ENCODE measurements around the gene KCNQ5.

- no peak for TF ChIP-seq POLR2A (IDR thresholded peaks at IDR 0.05; ENCODE audit: low read depth, low read length)
- no peak for TF ChIP-seq NR2C2 (IDR thresholded peaks at IDR 0.05; ENCODE audit: borderline replicate concordance, control insufficient read depth, insufficient read length, low read depth)
- no peak for TF ChIP-seq CTCF (IDR thresholded peaks at IDR 0.05 in 2 of 3, conservative IDR thresholded peaks at IDR 0.05 in 1 of 3; ENCODE audit: control insufficient read depth in 2 of 3, extremely low read depth in 1 of 3, insufficient read depth in 1 of 3, low read depth in 3 of 3, low read length in 3 of 3)
- no peak for TF ChIP-seq ZNF622 (IDR thresholded peaks at IDR 0.05)
- no peak for TF ChIP-seq SIN3A (IDR thresholded peaks at IDR 0.05; ENCODE audit: low read depth, low read length)
- no peak for TF ChIP-seq ZNF384 (IDR thresholded peaks at IDR 0.05; ENCODE audit: borderline replicate concordance, low read depth, low read length)
- no peak for TF ChIP-seq SKIL (IDR thresholded peaks at IDR 0.05; ENCODE audit: low read depth, poor library complexity, severe bottlenecking)
Observed at GRCh38 chr6:72822023-72822422, 200.2 kb downstream of the KCNQ5 start.

All from GM12878 (cell line).